ENCODE results near the gene PIP4P1. TPM values are rescaled to one million over a fixed set of nuclear protein-coding genes. Genes with fewer than 3 reads are reported as not detected.

PIP4P1 gene
- total and polyA plus RNA-seq, 9 of the 15 experiments (the other 6 are each of a cell fraction or from before 2014, with no cell fraction given), result 5.3 to 20.9 (median 10.7) TPM

DNA sequence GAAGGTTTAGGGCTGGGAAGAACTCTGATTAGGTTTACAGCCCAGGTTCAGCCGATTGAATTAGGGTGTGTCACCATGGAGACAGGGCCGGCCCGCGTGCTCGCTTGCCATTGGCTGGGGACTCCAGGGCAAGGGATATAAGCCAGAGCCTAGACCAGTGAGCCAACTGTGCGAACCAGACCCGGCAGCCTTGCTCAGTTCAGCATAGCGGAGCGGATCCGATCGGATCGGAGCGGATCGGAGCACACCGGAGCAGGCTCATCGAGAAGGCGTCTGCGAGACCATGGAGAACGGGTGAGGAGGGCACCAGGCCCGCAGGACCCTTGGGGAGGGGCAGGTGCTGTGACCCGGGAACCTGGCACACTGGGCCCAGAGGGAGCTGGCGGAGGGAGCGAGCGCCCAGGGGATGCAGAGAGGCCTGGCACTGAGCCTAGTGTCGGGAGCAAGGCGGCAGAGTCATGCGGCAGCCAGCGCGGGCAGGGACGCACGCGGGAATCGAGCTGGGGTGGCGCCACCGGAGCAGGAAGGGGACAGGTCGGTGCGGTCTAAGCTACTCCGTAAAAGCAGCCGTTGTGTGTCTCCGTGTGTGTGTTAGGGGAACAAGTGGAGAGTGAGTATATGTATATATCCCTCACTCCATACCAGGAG is 8.1 kb upstream of the PIP4P1 start, which contains the start of gene PNP (continued):
- TF ChIP-seq HIVEP1 (CRISPR knock-in tag; IDR thresholded peaks at IDR 0.05), result no peak
- TF ChIP-seq ETS2 (tag; IDR thresholded peaks at IDR 0.05; ENCODE audit: borderline replicate concordance, poor library complexity, severe bottlenecking), result no peak
- no peak for TF ChIP-seq ATF3 (IDR thresholded peaks at IDR 0.05)
- peak; percentile 70; the same call in 1 of the 2 replicates for TF ChIP-seq ATF3 (CRISPR knock-in tag; conservative IDR thresholded peaks at IDR 0.05)
- no peak for TF ChIP-seq ZKSCAN1 (IDR thresholded peaks at IDR 0.05; ENCODE audit: low read depth, low read length)
- no peak for TF ChIP-seq PTTG1 (tag; IDR thresholded peaks at IDR 0.05; ENCODE audit: low read depth)
- peak; percentile 37; the same call in 1 of the 2 replicates for TF ChIP-seq L3MBTL2 (IDR thresholded peaks at IDR 0.05)
- TF ChIP-seq PHTF2 (CRISPR knock-in tag; IDR thresholded peaks at IDR 0.05), result peak; percentile 26; the same call in 1 of the 2 replicates
- TF ChIP-seq ZEB2 (IDR thresholded peaks at IDR 0.05), result 0 out of 2 replicates have a peak, but pooled peaks have one; percentile 50
- TF ChIP-seq, protein P1, sequence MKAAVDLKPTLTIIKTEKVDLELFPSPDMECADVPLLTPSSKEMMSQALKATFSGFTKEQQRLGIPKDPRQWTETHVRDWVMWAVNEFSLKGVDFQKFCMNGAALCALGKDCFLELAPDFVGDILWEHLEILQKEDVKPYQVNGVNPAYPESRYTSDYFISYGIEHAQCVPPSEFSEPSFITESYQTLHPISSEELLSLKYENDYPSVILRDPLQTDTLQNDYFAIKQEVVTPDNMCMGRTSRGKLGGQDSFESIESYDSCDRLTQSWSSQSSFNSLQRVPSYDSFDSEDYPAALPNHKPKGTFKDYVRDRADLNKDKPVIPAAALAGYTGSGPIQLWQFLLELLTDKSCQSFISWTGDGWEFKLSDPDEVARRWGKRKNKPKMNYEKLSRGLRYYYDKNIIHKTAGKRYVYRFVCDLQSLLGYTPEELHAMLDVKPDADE (conservative IDR thresholded peaks at IDR 0.05; ENCODE audit: control insufficient read depth, low read depth, low read length), result peak; percentile 54; the same call in 1 of the 2 replicates
- no peak for TF ChIP-seq MYBL2 (IDR thresholded peaks at IDR 0.05; ENCODE audit: low read depth)
- no peak for TF ChIP-seq MYBL2 (CRISPR knock-in tag; IDR thresholded peaks at IDR 0.05; ENCODE audit: borderline replicate concordance)
- TF ChIP-seq, protein P2, sequence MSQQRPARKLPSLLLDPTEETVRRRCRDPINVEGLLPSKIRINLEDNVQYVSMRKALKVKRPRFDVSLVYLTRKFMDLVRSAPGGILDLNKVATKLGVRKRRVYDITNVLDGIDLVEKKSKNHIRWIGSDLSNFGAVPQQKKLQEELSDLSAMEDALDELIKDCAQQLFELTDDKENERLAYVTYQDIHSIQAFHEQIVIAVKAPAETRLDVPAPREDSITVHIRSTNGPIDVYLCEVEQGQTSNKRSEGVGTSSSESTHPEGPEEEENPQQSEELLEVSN (IDR thresholded peaks at IDR 0.05; ENCODE audit: borderline replicate concordance in 1 of 2, extremely low read depth in 1 of 2, insufficient read depth in 1 of 2, insufficient read length in 1 of 2, low read depth in 1 of 2, low read length in 1 of 2, poor library complexity in 1 of 2, severe bottlenecking in 1 of 2), result peak; percentile 77 to 79
- TF ChIP-seq POLR2G (IDR thresholded peaks at IDR 0.05; ENCODE audit: low read depth, low read length), result peak; percentile 100
- TF ChIP-seq ZNF740 (CRISPR knock-in tag; IDR thresholded peaks at IDR 0.05), result 0 out of 2 replicates have a peak, but pooled peaks have one; percentile 59
- no peak for TF ChIP-seq ZNF740 (tag; IDR thresholded peaks at IDR 0.05)
- TF ChIP-seq KAT7 (CRISPR knock-in tag; IDR thresholded peaks at IDR 0.05; ENCODE audit: borderline replicate concordance), result peak; percentile 93; the same call in 1 of the 2 replicates
